IMR-90 (cell line): Measurements from ENCODE around the gene TEDC1. TPM values are rescaled to one million over a fixed set of nuclear protein-coding genes. Genes with fewer than 3 reads are reported as not detected.

Source experiments
- ATAC-seq: fragments of 200-7000 bp; cut with Tn5 transposase; 2 replicates; pipeline ENCODE4 v1.9.1; 2020; ENCODE audit warnings: low read depth, mild to moderate bottlenecking, moderate library complexity
- BruUV-seq: library from RNA; stranded (reverse); fragments of 400-500 nt; replicated peaks from 2 replicates; lab custom pipeline; 2021; lab: Mats Ljungman, UMichigan
- CTCF ChIA-PET: fragments of 300-600 bp; formaldehyde crosslinking; extraction: SDS; loops from one replicate; lab custom pipeline; 2021; ENCODE audit warnings: antibody characterized with exemption; lab: Yijun Ruan, JAX
- POLR2A ChIA-PET: fragments of 300-600 bp; sonication (Branson Sonifier 250); formaldehyde crosslinking; loops from one replicate; lab custom pipeline; 2022; ENCODE audit warnings: antibody characterized with exemption; ENCODE audit not compliant: unreplicated experiment; lab: Charles Lee
- DNase-seq: peaks from one replicate; pipeline ENCODE4 v3.0.0; 2013
- H2AFZ ChIP-seq: replicated peaks from 2 replicates; pipeline ENCODE3; 2013; ENCODE audit warnings: low read length, mild to moderate bottlenecking; ENCODE audit not compliant: poor library complexity
- H2AK5ac ChIP-seq: 2 replicates; pipeline ENCODE4 v1.6.1; 2013; ENCODE audit warnings: low read depth, low read length, inconsistent platforms
- H2AK9ac ChIP-seq: replicated peaks from 2 replicates; pipeline ENCODE3; 2013; ENCODE audit warnings: mild to moderate bottlenecking, low read depth, low read length, moderate library complexity; ENCODE audit not compliant: poor library complexity
- H2BK120ac ChIP-seq: 2 replicates; pipeline ENCODE4 v1.6.1; 2013; ENCODE audit warnings: low read depth, low read length, inconsistent platforms
- H2BK15ac ChIP-seq: 3 replicates; pipeline ENCODE4 v1.6.1; 2013; ENCODE audit warnings: low read depth, low read length, inconsistent platforms
- H2BK20ac ChIP-seq: 2 replicates; pipeline ENCODE4 v1.6.1; 2013; ENCODE audit warnings: low read depth, mild to moderate bottlenecking, inconsistent platforms, low read length, moderate library complexity
- H2BK5ac ChIP-seq: 2 replicates; pipeline ENCODE4 v1.6.1; 2013; ENCODE audit warnings: mild to moderate bottlenecking, low read depth, low read length, inconsistent platforms; ENCODE audit not compliant: poor library complexity, severe bottlenecking
- H3K14ac ChIP-seq: replicated peaks from 2 replicates; pipeline ENCODE4 v1.6.1; 2013; ENCODE audit warnings: low read depth, low read length, inconsistent platforms
- H3K18ac ChIP-seq: 2 replicates; pipeline ENCODE4 v1.6.1; 2013; ENCODE audit warnings: low read depth, low read length, control low read depth
- H3K23ac ChIP-seq: 2 replicates; pipeline ENCODE4 v1.6.1; 2013; ENCODE audit warnings: low read depth, low read length, inconsistent platforms
- H3K27ac ChIP-seq: 2 replicates; pipeline ENCODE4 v1.5.1; 2013; ENCODE audit warnings: mild to moderate bottlenecking, control low read depth, low read length; ENCODE audit not compliant: insufficient read depth
- H3K27me3 ChIP-seq: 2 replicates; pipeline ENCODE4 v1.6.1; 2013; ENCODE audit warnings: low read length; ENCODE audit not compliant: control insufficient read depth, insufficient read depth
- H3K36me3 ChIP-seq: 2 replicates; pipeline ENCODE4 v1.6.1; 2013; ENCODE audit warnings: low read length, mixed read lengths; ENCODE audit not compliant: control insufficient read depth, insufficient read depth
- H3K4ac ChIP-seq: 2 replicates; pipeline ENCODE4 v1.6.1; 2013; ENCODE audit warnings: low read depth, low read length, inconsistent platforms
- H3K4me1 ChIP-seq: 2 replicates; pipeline ENCODE4 v1.6.1; 2013; ENCODE audit warnings: low read length, mixed read lengths; ENCODE audit not compliant: control insufficient read depth, insufficient read depth
- H3K4me2 ChIP-seq: 2 replicates; pipeline ENCODE4 v1.6.1; 2013; ENCODE audit warnings: low read depth, mild to moderate bottlenecking, control low read depth, low read length, moderate library complexity
- H3K4me3 ChIP-seq: 2 replicates; pipeline ENCODE4 v1.5.1; 2013; ENCODE audit warnings: low read depth, mild to moderate bottlenecking, control low read depth, low read length, moderate library complexity; ENCODE audit not compliant: insufficient read depth
- H3K56ac ChIP-seq: 2 replicates; pipeline ENCODE4 v1.6.1; 2013; ENCODE audit warnings: low read length, inconsistent platforms; ENCODE audit not compliant: insufficient read depth; ENCODE audit errors: extremely low read depth
- H3K79me1 ChIP-seq, 2 experiments: 2 replicates each; pipeline ENCODE4 v1.6.1; 2013; ENCODE audit warnings: low read length in 2 of 2, inconsistent platforms in 1 of 2, low read depth in 1 of 2
- H3K9ac ChIP-seq: 2 replicates; pipeline ENCODE4 v1.6.1; 2013; ENCODE audit warnings: low read depth, low read length, control low read depth
- H3K9me1 ChIP-seq: 2 replicates; pipeline ENCODE4 v1.6.1; 2013; ENCODE audit warnings: low read length, inconsistent platforms; ENCODE audit not compliant: insufficient read depth
- H3K9me3 ChIP-seq: 2 replicates; pipeline ENCODE4 v1.6.1; 2013; ENCODE audit warnings: low read length; ENCODE audit not compliant: control insufficient read depth, insufficient read depth
- H4K20me1 ChIP-seq: 2 replicates; pipeline ENCODE4 v1.6.1; 2013; ENCODE audit warnings: low read length, inconsistent platforms; ENCODE audit not compliant: insufficient read depth
- H4K5ac ChIP-seq: 2 replicates; pipeline ENCODE4 v1.6.1; 2013; ENCODE audit warnings: mild to moderate bottlenecking, low read depth, low read length, control low read depth
- H4K8ac ChIP-seq, 2 experiments: 2 replicates each; pipeline ENCODE4 v1.6.1; 2013; ENCODE audit warnings: low read depth in 2 of 2, low read length in 2 of 2, control low read depth in 1 of 2, inconsistent platforms in 1 of 2
- H4K91ac ChIP-seq: 2 replicates; pipeline ENCODE4 v1.6.1; 2013; ENCODE audit warnings: low read depth, low read length, inconsistent platforms; ENCODE audit not compliant: insufficient read depth
- BHLHE40 ChIP-seq: fragments of 150-350 bp; IDR thresholded peaks from 2 replicates; pipeline ENCODE4 v1.6.1; 2016; ENCODE audit warnings: mild to moderate bottlenecking, low read depth, low read length
- CEBPB ChIP-seq: IDR thresholded peaks from 2 replicates; pipeline ENCODE4 v1.6.1; 2012; ENCODE audit warnings: low read depth, low read length, improper control_type of control experiment
- CHD1 ChIP-seq: IDR thresholded peaks from 2 replicates; pipeline ENCODE4 v1.6.1; 2012; ENCODE audit warnings: low read depth, low read length, improper control_type of control experiment
- FOS ChIP-seq: fragments of 150-350 bp; IDR thresholded peaks from 2 replicates; pipeline ENCODE4 v1.6.1; 2016; ENCODE audit warnings: low read depth, low read length
- MAFK ChIP-seq: IDR thresholded peaks from 2 replicates; pipeline ENCODE4 v1.6.1; 2012; ENCODE audit warnings: low read depth, low read length, improper control_type of control experiment
- MAZ ChIP-seq: IDR thresholded peaks from 2 replicates; pipeline ENCODE4 v1.6.1; 2012; ENCODE audit warnings: low read depth, mild to moderate bottlenecking, low read length, improper control_type of control experiment, moderate library complexity, borderline replicate concordance
- MXI1 ChIP-seq: IDR thresholded peaks from 2 replicates; pipeline ENCODE4 v1.6.1; 2012; ENCODE audit warnings: low read depth, mild to moderate bottlenecking, low read length, moderate library complexity, borderline replicate concordance
- NFE2L2 ChIP-seq: fragments of 150-350 bp; IDR thresholded peaks from 2 replicates; pipeline ENCODE4 v1.6.1; 2016; ENCODE audit warnings: low read depth, mild to moderate bottlenecking, low read length
- POLR2A ChIP-seq: IDR thresholded peaks from 2 replicates; pipeline ENCODE4 v1.6.1; 2012; ENCODE audit warnings: mild to moderate bottlenecking, low read depth, low read length
- RAD21 ChIP-seq: IDR thresholded peaks from 2 replicates; pipeline ENCODE4 v1.6.1; 2012; ENCODE audit warnings: low read length, improper control_type of control experiment
- RCOR1 ChIP-seq: IDR thresholded peaks from 2 replicates; pipeline ENCODE4 v1.6.1; 2012; ENCODE audit warnings: mild to moderate bottlenecking, low read length, improper control_type of control experiment; ENCODE audit not compliant: insufficient replicate concordance
- RFX5 ChIP-seq: IDR thresholded peaks from 2 replicates; pipeline ENCODE4 v1.8.0; 2012; ENCODE audit warnings: low read depth, mild to moderate bottlenecking, low read length, moderate library complexity
- SMC3 ChIP-seq: fragments of 150-350 bp; IDR thresholded peaks from 2 replicates; pipeline ENCODE4 v1.6.1; 2016; ENCODE audit warnings: low read depth, mild to moderate bottlenecking, antibody characterized with exemption, low read length, moderate library complexity
- WGBS, 2 experiments: methylation state at CpG; one replicate each; pipeline versions ENCODE4 v1.1.5 to v1.1.7; 2013; ENCODE audit warnings: missing lambda C conversion rate in 2 of 2; ENCODE audit not compliant: insufficient read length in 1 of 2; ENCODE audit errors: extremely low coverage in 2 of 2; 5-methylcytosine and 5-hydroxymethylcytosine counted together
- dilution Hi-C: fragments of 300-500 bp; cut with HindIII; formaldehyde crosslinking; loops from one replicate; pipeline ENCODE4 v1.14.3; 2018; ENCODE audit warnings: low sequenced_read_pairs; ENCODE audit not compliant: unreplicated experiment
- in situ Hi-C: fragments of 300-500 bp; cut with MboI; formaldehyde crosslinking; loops from 3 replicates; pipeline ENCODE4 v1.14.3; 2019; ENCODE audit warnings: low sequenced_read_pairs, inconsistent platforms, mixed read lengths
- intact Hi-C: fragments of 100-400 bp; cut with micrococcal nuclease; formaldehyde crosslinking; loops from 2 replicates; pipeline ENCODE4 v1.10.0; 2022
- polyA plus RNA-seq, 3 experiments: library from polyadenylated mRNA; depleted of rRNA; stranded (reverse); fragments of >200 nt; gene quantifications; 2 replicates each; pipeline ENCODE4 v1.2.3, GENCODE V29; 2012; ENCODE audit warnings: low replicate concordance in 1 of 3
- total RNA-seq: library from RNA; depleted of rRNA; stranded (reverse); fragments of >200 nt; gene quantifications from 2 replicates; pipeline ENCODE4 v1.2.3, GENCODE V29; 2012
- TF ChIP-seq, protein P1 (sequence below): fragments of 150-350 bp; IDR thresholded peaks from 2 replicates; pipeline ENCODE4 v1.6.1; 2017; ENCODE audit warnings: mild to moderate bottlenecking, antibody characterized with exemption, low read length, low read depth
- TF ChIP-seq, protein P2 (sequence below): conservative IDR thresholded peaks from 2 replicates; pipeline ENCODE4 v1.5.1; 2012; ENCODE audit warnings: mild to moderate bottlenecking, low read depth, low read length, improper control_type of control experiment
- TF ChIP-seq, protein P3 (sequence below): fragments of 150-350 bp; IDR thresholded peaks from 2 replicates; pipeline ENCODE4 v1.6.1; 2016; ENCODE audit warnings: low read depth, mild to moderate bottlenecking, low read length, moderate library complexity, borderline replicate concordance

TEDC1 gene
- total and polyA plus RNA-seq, 2 of the 4 experiments (the other 2 are of a cell fraction) = 5.7 to 6.4 TPM

DNA sequence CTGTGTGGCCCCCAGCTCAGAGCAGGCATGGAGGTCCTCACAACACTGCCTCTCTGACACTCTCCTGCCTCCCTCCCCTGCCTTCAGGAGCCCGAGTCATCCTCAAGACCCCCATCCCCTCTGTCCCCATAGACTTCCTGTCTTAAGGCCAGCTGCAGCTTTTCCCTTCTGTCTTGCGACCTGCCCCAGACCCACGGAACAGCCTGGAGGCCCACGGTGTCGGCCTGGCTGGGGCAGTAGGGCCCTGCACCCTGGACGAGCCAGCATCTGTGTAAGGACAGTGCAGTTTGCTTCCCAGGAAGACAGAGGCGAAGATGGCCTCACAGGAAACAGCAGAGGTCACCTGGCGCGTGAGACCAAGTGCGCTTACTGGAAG, 9.7 kb downstream of the TEDC1 start:
- no peak overlapping the region for H4K91ac ChIP-seq
- no peak overlapping the region for H3K56ac ChIP-seq
- H2BK15ac ChIP-seq = no peak overlapping the region
- no peaks in the 10 kb centered on the region for H3K79me1 ChIP-seq
- no peak overlapping the region for H2BK120ac ChIP-seq
- no peak overlapping the region for H4K8ac ChIP-seq
- H4K20me1 ChIP-seq = no peaks in the 10 kb centered on the region
- H3K9me3 ChIP-seq = no peaks in the 10 kb centered on the region
- no peak overlapping the region for H3K27ac ChIP-seq
- ChIA-PET CTCF (no interaction called here), POLR2A (no interaction called here)
- no peaks in the 10 kb centered on the region for H3K4me1 ChIP-seq
- H3K4me2 ChIP-seq = no peak overlapping the region
- dilution Hi-C loops (no loop called here), in situ Hi-C loops (no loop called here), intact Hi-C loops (no loop called here)
- WGBS, 2 experiments = 76% methylated on average over 5 of the region's 10 CpGs; no CpG with 5 or more reads in 1 of the 2 experiments
- H3K14ac ChIP-seq = no peak overlapping the region
- ATAC-seq (no peak), DNase-seq (no peak)
- no peaks in the 10 kb centered on the region for H3K9me1 ChIP-seq
- no peak overlapping the region for H2AK9ac ChIP-seq
- H3K36me3 ChIP-seq = no peaks in the 10 kb centered on the region
- H2BK5ac ChIP-seq = no peak overlapping the region
- no peak overlapping the region for H3K9ac ChIP-seq
- H2BK20ac ChIP-seq = no peak overlapping the region
- TF ChIP-seq BHLHE40 (no peak), MAZ (no peak), CHD1 (no peak), RFX5 (no peak), RAD21 (no peak), MAFK (no peak), FOS (no peak), MXI1 (no peak), NFE2L2 (no peak), RCOR1 (no peak), SMC3 (no peak), CEBPB (no peak), POLR2A (no peak)
- TF ChIP-seq, protein P1, sequence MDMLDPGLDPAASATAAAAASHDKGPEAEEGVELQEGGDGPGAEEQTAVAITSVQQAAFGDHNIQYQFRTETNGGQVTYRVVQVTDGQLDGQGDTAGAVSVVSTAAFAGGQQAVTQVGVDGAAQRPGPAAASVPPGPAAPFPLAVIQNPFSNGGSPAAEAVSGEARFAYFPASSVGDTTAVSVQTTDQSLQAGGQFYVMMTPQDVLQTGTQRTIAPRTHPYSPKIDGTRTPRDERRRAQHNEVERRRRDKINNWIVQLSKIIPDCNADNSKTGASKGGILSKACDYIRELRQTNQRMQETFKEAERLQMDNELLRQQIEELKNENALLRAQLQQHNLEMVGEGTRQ = no peak
- TF ChIP-seq, protein P2, sequence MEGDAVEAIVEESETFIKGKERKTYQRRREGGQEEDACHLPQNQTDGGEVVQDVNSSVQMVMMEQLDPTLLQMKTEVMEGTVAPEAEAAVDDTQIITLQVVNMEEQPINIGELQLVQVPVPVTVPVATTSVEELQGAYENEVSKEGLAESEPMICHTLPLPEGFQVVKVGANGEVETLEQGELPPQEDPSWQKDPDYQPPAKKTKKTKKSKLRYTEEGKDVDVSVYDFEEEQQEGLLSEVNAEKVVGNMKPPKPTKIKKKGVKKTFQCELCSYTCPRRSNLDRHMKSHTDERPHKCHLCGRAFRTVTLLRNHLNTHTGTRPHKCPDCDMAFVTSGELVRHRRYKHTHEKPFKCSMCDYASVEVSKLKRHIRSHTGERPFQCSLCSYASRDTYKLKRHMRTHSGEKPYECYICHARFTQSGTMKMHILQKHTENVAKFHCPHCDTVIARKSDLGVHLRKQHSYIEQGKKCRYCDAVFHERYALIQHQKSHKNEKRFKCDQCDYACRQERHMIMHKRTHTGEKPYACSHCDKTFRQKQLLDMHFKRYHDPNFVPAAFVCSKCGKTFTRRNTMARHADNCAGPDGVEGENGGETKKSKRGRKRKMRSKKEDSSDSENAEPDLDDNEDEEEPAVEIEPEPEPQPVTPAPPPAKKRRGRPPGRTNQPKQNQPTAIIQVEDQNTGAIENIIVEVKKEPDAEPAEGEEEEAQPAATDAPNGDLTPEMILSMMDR = no peak
- TF ChIP-seq, protein P3, sequence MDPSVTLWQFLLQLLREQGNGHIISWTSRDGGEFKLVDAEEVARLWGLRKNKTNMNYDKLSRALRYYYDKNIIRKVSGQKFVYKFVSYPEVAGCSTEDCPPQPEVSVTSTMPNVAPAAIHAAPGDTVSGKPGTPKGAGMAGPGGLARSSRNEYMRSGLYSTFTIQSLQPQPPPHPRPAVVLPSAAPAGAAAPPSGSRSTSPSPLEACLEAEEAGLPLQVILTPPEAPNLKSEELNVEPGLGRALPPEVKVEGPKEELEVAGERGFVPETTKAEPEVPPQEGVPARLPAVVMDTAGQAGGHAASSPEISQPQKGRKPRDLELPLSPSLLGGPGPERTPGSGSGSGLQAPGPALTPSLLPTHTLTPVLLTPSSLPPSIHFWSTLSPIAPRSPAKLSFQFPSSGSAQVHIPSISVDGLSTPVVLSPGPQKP = no peak
- BruUV-seq = no TSS peak
- no peaks in the 10 kb centered on the region; the same call in 1 of the 2 replicates for H3K27me3 ChIP-seq
- H2AK5ac ChIP-seq = no peak overlapping the region
- no peak overlapping the region for H3K4ac ChIP-seq
- no peak overlapping the region for H4K5ac ChIP-seq
- no peak overlapping the region for H3K4me3 ChIP-seq
- no peak overlapping the region for H3K18ac ChIP-seq
- H2AFZ ChIP-seq = peak overlapping the region; percentile 43
- no peak overlapping the region for H3K23ac ChIP-seq
